IPS-20b (cell line): Measurements from ENCODE around the gene PLCG1.

Experiments used
- H3K27ac ChIP-seq: one replicate; pipeline ENCODE4 v1.5.1; 2013; ENCODE audit warnings: low read length
- H3K27me3 ChIP-seq: 2 replicates; pipeline ENCODE4 v1.6.1; 2013; ENCODE audit warnings: mild to moderate bottlenecking, low read length, inconsistent platforms; ENCODE audit not compliant: insufficient read depth
- H3K36me3 ChIP-seq: 2 replicates; pipeline ENCODE4 v1.6.1; 2013; ENCODE audit warnings: low read depth, mild to moderate bottlenecking, inconsistent platforms, low read length, moderate library complexity; ENCODE audit not compliant: insufficient read depth
- H3K4me1 ChIP-seq: 2 replicates; pipeline ENCODE4 v1.6.1; 2013; ENCODE audit warnings: mild to moderate bottlenecking, control low read depth, inconsistent platforms, low read length, moderate library complexity; ENCODE audit not compliant: insufficient read depth
- H3K4me3 ChIP-seq: 2 replicates; pipeline ENCODE4 v1.5.1; 2013; ENCODE audit warnings: mild to moderate bottlenecking, low read length, inconsistent platforms
- H3K9ac ChIP-seq: 2 replicates; pipeline ENCODE4 v1.6.1; 2013; ENCODE audit warnings: low read depth, mild to moderate bottlenecking, inconsistent platforms, low read length, moderate library complexity
- H3K9me3 ChIP-seq: 2 replicates; pipeline ENCODE4 v1.6.1; 2013; ENCODE audit warnings: mild to moderate bottlenecking, low read depth, low read length, inconsistent platforms; ENCODE audit not compliant: insufficient read depth

PLCG1 gene

DNA sequence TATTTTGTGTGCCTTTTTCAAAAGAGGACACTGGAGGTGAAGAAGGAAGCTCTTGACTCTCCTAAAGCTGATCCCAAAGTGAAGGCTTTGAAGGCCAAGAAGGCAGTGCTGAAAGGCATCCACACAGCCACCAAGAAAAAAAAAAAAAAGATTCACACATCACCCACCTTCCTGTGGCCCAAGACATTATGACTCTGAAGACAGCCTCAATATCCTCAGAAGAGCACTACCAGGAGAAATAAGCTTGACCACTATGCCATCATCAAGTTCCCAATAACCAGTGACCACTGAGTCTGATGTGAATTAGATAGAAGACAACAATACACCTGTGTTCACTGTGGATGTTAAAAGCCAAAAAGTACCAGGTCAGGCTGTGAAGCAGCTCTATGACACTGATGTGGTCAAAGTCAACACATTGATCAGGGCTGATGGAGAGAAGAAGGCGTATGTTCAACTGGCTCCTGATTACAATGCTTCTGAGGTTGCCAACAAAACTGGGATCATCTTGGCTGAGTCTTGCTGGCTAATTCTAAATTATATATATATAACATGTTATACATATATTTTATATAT is 59.4 kb downstream of the PLCG1 start:
- Histone ChIP-seq H3K27ac (no peak overlapping the region), H3K9me3 (peaks cover 6% of the 10 kb centered on the region), H3K27me3 (no peaks in the 10 kb centered on the region), H3K4me3 (no peak overlapping the region), H3K4me1 (no peaks in the 10 kb centered on the region), H3K9ac (no peak overlapping the region), H3K36me3 (no peaks in the 10 kb centered on the region)

DNA sequence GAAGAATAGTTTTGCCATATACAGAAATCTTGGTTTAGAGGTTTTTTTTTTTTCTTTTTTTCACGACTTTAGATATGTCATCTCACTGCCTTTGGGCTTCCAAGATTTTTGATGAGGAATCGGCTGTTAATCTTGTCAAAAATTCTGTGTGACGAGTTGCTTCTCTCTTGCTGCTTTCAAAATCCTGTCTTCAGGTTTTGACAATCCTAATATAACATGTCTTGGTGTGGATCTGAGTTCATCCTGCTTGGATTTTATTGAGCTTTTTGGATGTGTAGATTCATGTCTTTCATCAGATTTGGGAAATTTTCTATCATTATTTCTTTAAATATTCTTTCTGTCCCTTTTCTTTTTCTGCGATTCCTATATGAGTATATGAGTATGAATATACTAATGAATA is 61.1 kb downstream of the PLCG1 start:
- no peaks in the 10 kb centered on the region for H3K4me1 ChIP-seq
- no peak overlapping the region for H3K4me3 ChIP-seq
- H3K36me3 ChIP-seq = no peaks in the 10 kb centered on the region
- H3K9me3 ChIP-seq = peaks cover 6% of the 10 kb centered on the region; the same call in 1 of the 2 replicates
- H3K27me3 ChIP-seq = no peaks in the 10 kb centered on the region
- no peak overlapping the region for H3K9ac ChIP-seq
- no peak overlapping the region for H3K27ac ChIP-seq

DNA sequence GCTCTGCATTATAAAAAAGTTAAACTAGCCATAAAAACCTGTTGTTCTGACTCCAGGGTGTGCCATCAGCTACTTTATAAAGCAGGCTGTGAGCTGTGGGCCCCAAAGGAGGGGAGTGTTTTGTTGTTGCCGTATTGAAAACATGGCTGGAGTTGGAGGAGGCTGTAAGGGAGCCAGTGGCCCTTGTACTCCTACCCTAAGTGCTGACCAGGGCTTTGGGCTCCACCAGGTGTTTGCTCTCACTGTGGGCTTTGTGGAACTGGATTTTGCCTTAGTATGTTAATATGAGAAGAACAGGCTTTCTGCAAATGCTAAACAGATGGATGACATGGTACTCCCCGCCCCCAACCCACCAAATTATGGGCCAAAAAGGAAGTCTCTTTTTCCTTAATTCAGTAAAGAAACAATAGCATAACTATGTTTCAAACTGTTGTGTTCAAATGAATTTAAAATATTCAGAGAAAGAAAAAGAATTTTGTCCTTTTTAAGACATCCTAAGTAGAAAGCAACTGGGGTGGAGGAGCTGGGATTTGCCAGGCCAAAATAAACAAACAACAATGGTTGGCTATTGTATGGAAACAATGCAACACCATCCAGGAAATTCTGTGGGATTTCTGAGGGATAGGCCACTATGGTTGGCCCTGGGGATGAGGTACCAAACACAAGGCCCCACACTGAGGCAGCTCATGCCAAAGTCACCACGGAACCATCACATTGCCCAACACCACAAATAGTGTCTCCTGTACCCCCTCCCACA is 63.3 kb downstream of the PLCG1 start:
- no peak overlapping the region for H3K9ac ChIP-seq
- peaks cover 6% of the 10 kb centered on the region; the same call in 1 of the 2 replicates for H3K9me3 ChIP-seq

DNA sequence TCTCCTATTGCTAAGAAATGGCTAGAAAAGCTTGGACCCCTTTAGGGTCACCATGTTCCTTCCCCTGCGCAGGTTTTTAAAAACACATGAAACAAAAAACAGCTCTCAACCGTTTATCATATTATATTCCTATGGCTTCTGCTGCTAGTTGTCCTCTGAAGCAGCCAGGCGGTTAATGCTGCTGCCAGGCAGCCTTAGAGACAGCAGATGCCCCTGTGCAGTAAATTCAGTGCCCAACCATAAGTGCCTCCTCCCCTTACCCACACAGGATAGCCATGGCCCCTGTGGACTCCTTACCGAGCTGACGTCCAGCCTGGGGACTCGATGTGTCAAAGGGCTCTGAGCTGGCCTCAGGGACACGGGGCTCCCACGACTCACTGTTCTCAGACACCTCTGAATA is 64.4 kb downstream of the PLCG1 start:
- no peaks in the 10 kb centered on the region for H3K27me3 ChIP-seq
- H3K4me3 ChIP-seq = no peak overlapping the region
- H3K36me3 ChIP-seq = no peaks in the 10 kb centered on the region
- no peak overlapping the region for H3K27ac ChIP-seq
- no peak overlapping the region for H3K9ac ChIP-seq
- H3K9me3 ChIP-seq = peaks cover 6% of the 10 kb centered on the region; the same call in 1 of the 2 replicates
- H3K4me1 ChIP-seq = no peaks in the 10 kb centered on the region

More for the DNA sequence above, 63.3 kb downstream of the PLCG1 start:
- Histone ChIP-seq H3K27ac (no peak overlapping the region), H3K27me3 (no peaks in the 10 kb centered on the region), H3K4me3 (no peak overlapping the region), H3K36me3 (no peaks in the 10 kb centered on the region), H3K4me1 (no peaks in the 10 kb centered on the region)

DNA sequence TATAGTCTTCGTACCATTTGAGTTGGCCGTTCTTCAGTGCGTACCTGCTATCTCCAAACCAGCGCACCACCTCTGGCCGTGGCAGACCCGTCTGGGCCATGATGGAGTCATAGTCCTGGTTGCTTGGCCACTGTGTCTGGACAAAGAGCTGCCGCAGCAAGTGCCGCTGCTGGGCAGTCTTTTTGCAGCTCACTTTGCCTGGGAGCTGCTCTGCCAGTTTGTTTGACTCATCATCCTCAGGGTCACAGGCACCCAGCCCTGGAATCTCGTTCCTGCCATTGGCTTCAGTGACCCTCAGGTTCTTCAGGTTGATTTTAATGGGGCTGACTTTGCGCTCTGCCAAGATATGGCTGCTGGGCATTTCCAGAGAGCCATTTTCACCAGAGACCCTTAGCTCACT is 65.1 kb downstream of the PLCG1 start:
- Histone ChIP-seq H3K9me3 (peaks cover 6% of the 10 kb centered on the region; the same call in 1 of the 2 replicates), H3K36me3 (no peaks in the 10 kb centered on the region), H3K4me1 (no peaks in the 10 kb centered on the region), H3K27me3 (no peaks in the 10 kb centered on the region), H3K9ac (no peak overlapping the region), H3K27ac (no peak overlapping the region), H3K4me3 (no peak overlapping the region)

DNA sequence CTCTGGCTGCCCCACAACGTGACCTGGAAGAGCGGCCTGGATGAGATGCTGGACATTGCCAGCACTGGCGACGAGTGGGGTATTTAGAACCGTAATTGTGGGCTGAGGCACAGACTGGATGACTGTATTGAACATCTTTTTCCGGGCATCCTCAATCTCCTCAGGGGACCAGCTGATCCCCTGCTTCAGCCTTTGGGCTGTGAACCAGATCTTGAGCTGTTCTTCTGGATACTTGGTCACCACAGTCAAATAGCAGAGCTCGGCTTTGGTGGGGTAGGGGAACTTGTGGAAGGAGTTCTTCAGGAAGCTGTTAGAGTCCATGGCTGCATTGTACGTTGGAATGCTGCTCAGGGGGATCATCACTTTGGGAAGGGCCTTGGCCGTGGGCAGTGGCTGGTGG is 66.3 kb downstream of the PLCG1 start:
- H3K36me3 ChIP-seq = no peaks in the 10 kb centered on the region
- H3K9ac ChIP-seq = no peak overlapping the region
- no peak overlapping the region for H3K4me3 ChIP-seq
- H3K27ac ChIP-seq = no peak overlapping the region
- no peaks in the 10 kb centered on the region for H3K27me3 ChIP-seq
- H3K4me1 ChIP-seq = no peaks in the 10 kb centered on the region
- H3K9me3 ChIP-seq = no peaks in the 10 kb centered on the region; the same call in 1 of the 2 replicates

- Histone ChIP-seq H3K27me3 (no peaks in the 10 kb centered on the region), H3K27ac (no peak overlapping the region), H3K4me3 (no peak overlapping the region), H3K36me3 (no peaks in the 10 kb centered on the region), H3K4me1 (no peaks in the 10 kb centered on the region), H3K9me3 (no peaks in the 10 kb centered on the region), H3K9ac (no peak overlapping the region)
Observed at GRCh38 chr20:41204304-41205265, 67.2 kb downstream of the PLCG1 start.

DNA sequence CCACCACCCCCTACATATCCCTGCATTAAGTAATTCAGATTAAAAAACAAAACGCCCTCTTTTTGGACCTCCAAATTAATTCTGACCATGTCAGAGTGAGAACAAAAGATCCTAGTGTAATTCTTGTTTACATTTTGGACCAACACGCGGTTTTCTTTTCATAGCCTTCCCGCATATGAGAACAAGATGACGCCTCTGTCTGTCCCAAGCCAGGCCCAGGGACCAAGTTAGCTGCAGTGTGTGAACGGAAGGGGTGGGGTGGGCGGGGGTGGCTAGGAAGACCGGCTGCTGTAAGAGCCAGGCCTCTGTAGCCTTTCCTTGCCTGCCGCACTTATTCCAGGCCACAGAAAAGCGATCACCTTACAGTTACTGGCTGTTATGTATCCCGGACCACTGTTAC is 68.0 kb downstream of the PLCG1 start:
- no peak overlapping the region for H3K9ac ChIP-seq
- H3K27me3 ChIP-seq = no peaks in the 10 kb centered on the region

GRCh38 chr20:41213150-41213820 is 75.9 kb downstream of the PLCG1 start:
- Histone ChIP-seq H3K4me3 (no peak overlapping the region), H3K36me3 (no peaks in the 10 kb centered on the region), H3K9me3 (no peaks in the 10 kb centered on the region), H3K9ac (no peak overlapping the region), H3K27me3 (no peaks in the 10 kb centered on the region), H3K27ac (no peak overlapping the region), H3K4me1 (no peaks in the 10 kb centered on the region)

More for the DNA sequence above, 68.0 kb downstream of the PLCG1 start:
- Histone ChIP-seq H3K4me3 (no peak overlapping the region), H3K36me3 (no peaks in the 10 kb centered on the region), H3K9me3 (no peaks in the 10 kb centered on the region), H3K4me1 (no peaks in the 10 kb centered on the region), H3K27ac (no peak overlapping the region)

GRCh38 chr20:41214202-41214601 is 76.9 kb downstream of the PLCG1 start:
- Histone ChIP-seq H3K9ac (no peak overlapping the region), H3K4me3 (no peak overlapping the region), H3K36me3 (no peaks in the 10 kb centered on the region), H3K27ac (no peak overlapping the region), H3K9me3 (no peaks in the 10 kb centered on the region), H3K4me1 (no peaks in the 10 kb centered on the region), H3K27me3 (no peaks in the 10 kb centered on the region)

DNA sequence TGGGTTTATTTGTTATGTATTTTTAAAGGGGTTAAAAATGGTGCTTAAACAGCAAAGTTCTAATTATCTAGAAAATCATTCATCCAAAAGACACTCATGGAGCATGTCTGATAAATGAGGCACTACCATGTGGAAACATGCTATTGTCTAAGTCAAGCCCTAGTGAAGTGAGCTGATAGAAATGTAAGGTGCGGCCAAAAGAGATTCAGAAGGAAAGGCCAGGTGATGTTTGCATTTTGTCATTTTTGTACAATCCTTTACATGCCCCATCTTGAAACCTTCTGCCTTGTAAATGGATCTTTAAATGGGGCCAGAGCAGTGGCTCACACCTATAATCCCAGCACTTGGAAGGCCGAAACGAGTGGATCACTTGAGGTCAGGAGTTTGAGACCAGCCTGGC is 77.3 kb downstream of the PLCG1 start:
- Histone ChIP-seq H3K9ac (no peak overlapping the region), H3K27me3 (no peaks in the 10 kb centered on the region), H3K36me3 (no peaks in the 10 kb centered on the region), H3K4me1 (no peaks in the 10 kb centered on the region), H3K4me3 (no peak overlapping the region), H3K27ac (no peak overlapping the region), H3K9me3 (no peaks in the 10 kb centered on the region)
